PFSK-1 (cell line): ENCODE data around the gene MKNK1.

Experiments used
- FOXP2 ChIP-seq: optimal IDR thresholded peaks from 2 replicates; pipeline ENCODE3; 2011; ENCODE audit warnings: borderline replicate concordance, control low read depth, inconsistent platforms; ENCODE audit not compliant: insufficient read depth; ENCODE audit errors: extremely low read length, extremely low read depth
- POLR2AphosphoS5 ChIP-seq: IDR thresholded peaks from 2 replicates; pipeline ENCODE4 v1.6.1; 2012; ENCODE audit warnings: low read depth, mild to moderate bottlenecking, control low read depth, low read length, moderate library complexity
- SIN3A ChIP-seq: IDR thresholded peaks from 2 replicates; pipeline ENCODE4 v1.6.1; 2012; ENCODE audit warnings: mild to moderate bottlenecking, low read length, moderate library complexity, borderline replicate concordance; ENCODE audit not compliant: insufficient read depth
- TAF1 ChIP-seq: IDR thresholded peaks from 2 replicates; pipeline ENCODE4 v1.6.1; 2012; ENCODE audit warnings: low read length, control low read depth, borderline replicate concordance; ENCODE audit not compliant: insufficient read depth
- TF ChIP-seq, protein P1 (sequence below), 2 experiments: IDR thresholded peaks; 2 replicates each; pipeline versions ENCODE4 v1.6.1 to v1.8.0; 2011 to 2012; ENCODE audit warnings: low read depth in 2 of 2, low read length in 2 of 2, control low read depth in 1 of 2, inconsistent platforms in 1 of 2, mild to moderate bottlenecking in 1 of 2, moderate library complexity in 1 of 2; ENCODE audit not compliant: insufficient read depth in 1 of 2

MKNK1 gene

DNA sequence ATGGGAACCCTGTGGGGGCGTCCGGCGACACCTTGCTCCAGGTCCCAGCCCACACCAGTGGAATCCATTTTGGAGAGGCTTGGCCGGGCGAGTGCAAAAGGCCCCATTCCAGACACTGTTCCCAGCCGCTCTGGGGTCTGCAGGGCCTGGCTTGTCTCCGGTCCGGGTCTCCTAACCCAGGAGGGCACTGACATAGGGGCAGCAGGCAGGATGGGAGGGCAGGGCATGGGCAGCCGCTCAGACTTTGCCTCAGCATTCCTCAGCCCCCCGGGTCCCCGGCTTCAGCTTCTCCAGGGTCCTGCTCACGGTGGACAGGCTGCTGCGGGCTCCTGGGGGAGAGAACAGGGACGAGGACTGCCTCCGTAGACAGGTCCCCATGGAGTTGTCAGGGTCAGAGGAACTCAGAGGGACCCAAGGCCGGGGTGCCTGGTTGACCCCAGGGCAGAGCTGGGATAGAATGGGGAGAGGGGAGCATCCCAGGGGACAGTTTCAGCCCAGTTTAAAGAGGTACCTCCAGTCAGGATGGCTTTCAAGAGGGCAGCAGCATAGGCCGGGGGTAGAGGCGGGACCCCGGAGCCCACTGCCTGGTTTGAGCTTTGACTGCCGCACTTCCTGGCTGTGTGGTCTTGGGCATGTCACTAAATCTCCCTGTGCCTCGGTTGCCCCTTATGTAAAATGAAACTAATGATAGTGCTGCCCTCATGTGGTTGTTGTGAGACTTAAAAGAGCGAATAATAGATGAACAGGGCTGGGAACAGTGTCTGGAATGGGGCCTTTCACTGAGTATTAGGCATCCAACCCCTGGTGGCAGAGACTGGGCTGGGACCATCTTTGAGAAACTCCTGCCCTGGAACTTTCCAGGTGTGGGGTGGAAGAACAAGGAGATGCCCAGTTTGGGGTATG lies 56.3 kb downstream of the MKNK1 start:
- TF ChIP-seq FOXP2, result no peak
- no peak for TF ChIP-seq TAF1
- TF ChIP-seq POLR2AphosphoS5, result no peak
- TF ChIP-seq SIN3A, result no peak
- TF ChIP-seq, protein P1, sequence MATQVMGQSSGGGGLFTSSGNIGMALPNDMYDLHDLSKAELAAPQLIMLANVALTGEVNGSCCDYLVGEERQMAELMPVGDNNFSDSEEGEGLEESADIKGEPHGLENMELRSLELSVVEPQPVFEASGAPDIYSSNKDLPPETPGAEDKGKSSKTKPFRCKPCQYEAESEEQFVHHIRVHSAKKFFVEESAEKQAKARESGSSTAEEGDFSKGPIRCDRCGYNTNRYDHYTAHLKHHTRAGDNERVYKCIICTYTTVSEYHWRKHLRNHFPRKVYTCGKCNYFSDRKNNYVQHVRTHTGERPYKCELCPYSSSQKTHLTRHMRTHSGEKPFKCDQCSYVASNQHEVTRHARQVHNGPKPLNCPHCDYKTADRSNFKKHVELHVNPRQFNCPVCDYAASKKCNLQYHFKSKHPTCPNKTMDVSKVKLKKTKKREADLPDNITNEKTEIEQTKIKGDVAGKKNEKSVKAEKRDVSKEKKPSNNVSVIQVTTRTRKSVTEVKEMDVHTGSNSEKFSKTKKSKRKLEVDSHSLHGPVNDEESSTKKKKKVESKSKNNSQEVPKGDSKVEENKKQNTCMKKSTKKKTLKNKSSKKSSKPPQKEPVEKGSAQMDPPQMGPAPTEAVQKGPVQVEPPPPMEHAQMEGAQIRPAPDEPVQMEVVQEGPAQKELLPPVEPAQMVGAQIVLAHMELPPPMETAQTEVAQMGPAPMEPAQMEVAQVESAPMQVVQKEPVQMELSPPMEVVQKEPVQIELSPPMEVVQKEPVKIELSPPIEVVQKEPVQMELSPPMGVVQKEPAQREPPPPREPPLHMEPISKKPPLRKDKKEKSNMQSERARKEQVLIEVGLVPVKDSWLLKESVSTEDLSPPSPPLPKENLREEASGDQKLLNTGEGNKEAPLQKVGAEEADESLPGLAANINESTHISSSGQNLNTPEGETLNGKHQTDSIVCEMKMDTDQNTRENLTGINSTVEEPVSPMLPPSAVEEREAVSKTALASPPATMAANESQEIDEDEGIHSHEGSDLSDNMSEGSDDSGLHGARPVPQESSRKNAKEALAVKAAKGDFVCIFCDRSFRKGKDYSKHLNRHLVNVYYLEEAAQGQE (IDR thresholded peaks at IDR 0.05; ENCODE audit: insufficient read depth in 1 of 2, low read depth in 2 of 2, low read length in 2 of 2), result no peak

DNA sequence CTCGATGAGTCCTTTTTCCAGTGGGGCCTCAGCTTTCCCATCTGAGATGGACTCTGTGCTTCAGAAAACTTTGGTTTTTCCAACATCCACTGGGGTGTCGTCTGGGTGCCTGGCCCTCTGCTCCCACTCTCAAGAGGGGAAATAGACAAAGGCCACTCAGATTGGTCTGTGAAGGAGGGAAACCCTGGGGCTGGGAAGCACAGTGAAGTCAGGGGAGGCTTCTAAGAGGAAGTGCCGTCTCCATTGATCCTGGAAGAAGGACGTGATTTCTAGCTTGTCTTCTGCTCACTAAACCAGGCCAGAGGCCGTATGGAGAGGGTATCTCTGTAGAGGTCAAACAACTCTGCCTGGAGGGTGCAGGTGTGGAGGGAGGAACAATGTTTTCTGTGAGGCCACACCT lies 57.9 kb downstream of the MKNK1 start:
- TF ChIP-seq FOXP2 (no peak), SIN3A (no peak)
- TF ChIP-seq, protein P1 (IDR thresholded peaks at IDR 0.05; ENCODE audit: insufficient read depth in 1 of 2, low read depth in 2 of 2, low read length in 2 of 2), result no peak

DNA sequence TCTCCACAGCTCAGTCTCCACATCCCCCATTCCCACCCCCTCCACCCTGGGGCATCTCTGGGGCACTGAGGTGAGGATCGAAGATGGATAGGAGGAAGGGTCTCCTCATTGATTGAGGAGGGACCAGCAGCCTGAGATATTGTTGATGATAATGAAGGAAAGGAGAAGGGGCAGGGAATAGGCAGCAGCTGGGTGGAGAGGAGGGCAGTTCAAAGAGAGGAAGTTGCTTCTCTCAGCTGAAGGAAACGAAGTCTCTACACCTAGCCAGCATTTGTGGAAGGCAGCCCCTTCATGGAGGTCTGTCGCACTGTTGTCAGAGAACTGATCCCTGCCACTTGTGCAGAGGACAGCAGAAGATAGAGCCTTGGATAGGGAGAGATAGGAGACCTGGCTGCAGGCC lies 58.3 kb downstream of the MKNK1 start:
- TF ChIP-seq, protein P1 (IDR thresholded peaks at IDR 0.05; ENCODE audit: insufficient read depth in 1 of 2, low read depth in 2 of 2, low read length in 2 of 2), result no peak
- no peak for TF ChIP-seq SIN3A
- no peak for TF ChIP-seq FOXP2
- no peak for TF ChIP-seq TAF1
- TF ChIP-seq POLR2AphosphoS5, result no peak

DNA sequence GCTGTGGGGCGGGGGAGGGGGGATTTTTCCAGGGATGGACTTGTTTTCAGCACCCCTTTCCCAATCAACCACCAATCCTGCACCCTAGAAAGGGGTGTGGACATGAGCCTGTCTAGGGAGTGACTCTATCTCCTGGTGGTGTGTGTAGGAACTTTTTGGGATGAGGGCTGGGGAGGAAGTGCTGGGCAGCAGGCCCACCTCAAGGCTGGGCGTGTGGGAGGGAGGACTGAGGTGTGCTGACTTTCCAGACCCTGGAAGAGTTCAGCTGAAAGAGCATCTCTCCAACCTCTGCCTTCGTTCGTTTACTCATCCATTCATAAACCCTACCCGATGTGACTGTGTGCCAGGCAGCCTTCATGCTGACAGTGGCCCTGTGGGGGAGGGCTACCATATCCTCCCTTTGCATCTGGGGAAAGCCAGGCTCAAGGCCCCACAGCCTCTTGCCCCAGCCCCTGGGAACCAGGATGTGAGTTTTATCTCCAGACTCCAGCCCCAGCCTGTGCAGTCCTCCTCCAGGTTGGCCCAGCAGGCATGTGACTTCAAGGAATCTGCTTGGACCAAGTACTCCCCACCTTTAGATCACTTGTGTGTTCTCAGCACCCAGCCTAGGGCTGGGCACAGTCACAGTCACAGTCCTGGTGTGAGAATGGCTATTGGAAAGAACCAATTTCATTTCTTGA lies 59.4 kb downstream of the MKNK1 start:
- TF ChIP-seq POLR2AphosphoS5 (no peak), SIN3A (no peak), FOXP2 (no peak), TAF1 (no peak)
- TF ChIP-seq, protein P1 (IDR thresholded peaks at IDR 0.05; ENCODE audit: insufficient read depth in 1 of 2, low read depth in 2 of 2, low read length in 2 of 2), result no peak
